Measurements from ENCODE around the gene MSANTD1. TPM values are rescaled to one million over a fixed set of nuclear protein-coding genes. Genes with fewer than 3 reads are reported as not detected.

The MSANTD1 gene
- total and polyA plus RNA-seq, 2 of the 8 experiments (the other 6 are each of a cell fraction or from before 2014, with no cell fraction given): 0.23 to 0.45 TPM

GRCh38 chr4:3294401-3295241, 45.7 kb downstream of the MSANTD1 start (continued):
- no peak for TF ChIP-seq SP2 (IDR thresholded peaks at IDR 0.05; ENCODE audit: low read length)
- no peak for TF ChIP-seq RFX5 (IDR thresholded peaks at IDR 0.05; ENCODE audit: borderline replicate concordance, low read depth, low read length)
- no peak for TF ChIP-seq USF2 (IDR thresholded peaks at IDR 0.05; ENCODE audit: low read length)
- no peak for TF ChIP-seq TAF7 (optimal IDR thresholded peaks at IDR 0.05; ENCODE audit: borderline replicate concordance, low read depth, low read length)
- no peak for TF ChIP-seq SRF (IDR thresholded peaks at IDR 0.05; ENCODE audit: low read depth, low read length)

Measured in H1 (cell line).